Measurements from ENCODE around the gene GOLM1. TPM values are rescaled to one million over a fixed set of nuclear protein-coding genes. Genes with fewer than 3 reads are reported as not detected.

GOLM1 gene
- total and polyA plus RNA-seq, 3 experiments from 2014 or later, result 2.3 to 3.5 (median 3.2) TPM

Other genes with a start within 250 kb of the GOLM1 start
- gene NAA35, start 158.4 kb downstream of the GOLM1 start, total RNA-seq, result 10 to 100 TPM; 32.8 to 34.1 TPM
- 13.5 TPM for gene NAA35, start 158.4 kb downstream of the GOLM1 start, polyA plus RNA-seq
- gene C9orf153, start 160.1 kb upstream of the GOLM1 start, total RNA-seq, result under 1 TPM; 0.27 to 0.33 TPM
- not detected for gene C9orf153, start 160.1 kb upstream of the GOLM1 start, polyA plus RNA-seq
- 10 to 100 TPM; 33.4 to 35.6 TPM for gene ISCA1, start 183.0 kb upstream of the GOLM1 start, total RNA-seq
- 55.1 TPM for gene ISCA1, start 183.0 kb upstream of the GOLM1 start, polyA plus RNA-seq